H1 (cell line): Measurements from ENCODE around the gene AIG1. TPM values are rescaled to one million over a fixed set of nuclear protein-coding genes. Genes with fewer than 3 reads are reported as not detected.

ENCODE experiments used
- CTCF ChIA-PET: fragments of 300-600 bp; sonication (Branson Sonifier 250); formaldehyde crosslinking; loops from one replicate; lab custom pipeline; 2021; ENCODE audit not compliant: partially characterized antibody; lab: Charles Lee
- POLR2A ChIA-PET: fragments of 300-600 bp; sonication (Branson Sonifier 250); formaldehyde crosslinking; loops from one replicate; lab custom pipeline; 2021; ENCODE audit warnings: inconsistent platforms; ENCODE audit not compliant: partially characterized antibody; lab: Charles Lee
- DNase-seq, 2 experiments: peaks; one replicate each; pipeline versions ENCODE4 v3.0.0 to v3.0.0-alpha.2; 2010 to 2022; ENCODE audit warnings: low spot score in 2 of 2, low read depth in 1 of 2, mixed read lengths in 1 of 2
- FAIRE-seq: peaks from 2 replicates; lab custom pipeline; 2011; peaks lifted over from hg19 to GRCh38; lab: Jason Lieb, UNC
- H2AFZ ChIP-seq: 2 replicates; pipeline ENCODE4 v1.8.1; 2012; ENCODE audit warnings: low read length, inconsistent platforms
- H2AK5ac ChIP-seq: 2 replicates; pipeline ENCODE4 v1.6.1; 2013; ENCODE audit warnings: low read depth, low read length
- H2BK120ac ChIP-seq: replicated peaks from 2 replicates; pipeline ENCODE3; 2013; ENCODE audit warnings: low read depth, low read length, inconsistent platforms
- H2BK12ac ChIP-seq: 2 replicates; pipeline ENCODE4 v1.6.1; 2013; ENCODE audit warnings: low read depth, low read length
- H2BK15ac ChIP-seq: 2 replicates; pipeline ENCODE4 v1.6.1; 2013; ENCODE audit warnings: low read length
- H2BK20ac ChIP-seq: 2 replicates; pipeline ENCODE4 v1.6.1; 2013; ENCODE audit warnings: low read length
- H2BK5ac ChIP-seq: 2 replicates; pipeline ENCODE4 v1.6.1; 2013; ENCODE audit warnings: low read depth, low read length
- H3K14ac ChIP-seq: 2 replicates; pipeline ENCODE4 v1.6.1; 2013; ENCODE audit warnings: inconsistent platforms; ENCODE audit not compliant: insufficient read length
- H3K18ac ChIP-seq: 2 replicates; pipeline ENCODE4 v1.6.1; 2013; ENCODE audit warnings: low read length; ENCODE audit errors: extremely low read depth
- H3K23ac ChIP-seq: 2 replicates; pipeline ENCODE4 v1.6.1; 2013; ENCODE audit warnings: inconsistent platforms; ENCODE audit not compliant: insufficient read length
- H3K23me2 ChIP-seq: 2 replicates; pipeline ENCODE4 v1.6.1; 2013; ENCODE audit warnings: low read depth, low read length
- H3K27ac ChIP-seq: 2 replicates; pipeline ENCODE4 v1.6.1; 2011; ENCODE audit warnings: low read depth, low read length, inconsistent platforms
- H3K27me3 ChIP-seq, 4 experiments: replicated peaks in 1 of 4; 1 replicate in 1 of 4; 2 replicates in 3 of 4; pipeline versions ENCODE4 v1.6.1 to v1.8.1; 2011 to 2013; ENCODE audit warnings: low read length in 3 of 4, mild to moderate bottlenecking in 3 of 4, inconsistent platforms in 2 of 4, mixed read lengths in 2 of 4, moderate library complexity in 1 of 4; ENCODE audit not compliant: control insufficient read depth in 3 of 4, insufficient read depth in 3 of 4; ENCODE audit errors: extremely low read depth in 1 of 4
- H3K36me3 ChIP-seq, 4 experiments: 2 replicates each; pipeline versions ENCODE4 v1.6.1 to v1.8.1; 2011 to 2013; ENCODE audit warnings: mild to moderate bottlenecking in 4 of 4, low read length in 3 of 4, moderate library complexity in 2 of 4, control low read depth in 1 of 4, inconsistent platforms in 1 of 4; ENCODE audit not compliant: insufficient read depth in 4 of 4, control insufficient read depth in 2 of 4
- H3K4ac ChIP-seq: replicated peaks from 2 replicates; pipeline ENCODE3; 2013; ENCODE audit warnings: low read length, low read depth, mixed read lengths, inconsistent platforms; ENCODE audit not compliant: insufficient read length
- H3K4me1 ChIP-seq, 4 experiments: replicated peaks in 1 of 4; 1 replicate in 1 of 4; 2 replicates in 3 of 4; pipeline versions ENCODE4 v1.6.1 to v1.8.1; 2011 to 2013; ENCODE audit warnings: low read length in 3 of 4, inconsistent platforms in 2 of 4, mixed read lengths in 1 of 4; ENCODE audit not compliant: insufficient read depth in 4 of 4, control insufficient read depth in 3 of 4
- H3K4me2 ChIP-seq, 2 experiments: 2 replicates each; pipeline versions ENCODE4 v1.6.1 to v1.8.1; 2011 to 2013; ENCODE audit warnings: low read depth in 2 of 2, low read length in 2 of 2, control low read depth in 1 of 2, inconsistent platforms in 1 of 2, mild to moderate bottlenecking in 1 of 2; ENCODE audit not compliant: insufficient read depth in 1 of 2
- H3K4me3 ChIP-seq, 4 experiments: fragments of 200-600, 300-600 bp in 1 of 4; sonication (generic), shearing (Covaris generic), sonication (Bioruptor Twin) in 1 of 4; 2 replicates each; pipeline versions ENCODE4 v1.5.1 to v1.8.1; 2011 to 2016; ENCODE audit warnings: low read length in 4 of 4, low read depth in 3 of 4, control low read depth in 2 of 4, inconsistent platforms in 2 of 4, mild to moderate bottlenecking in 2 of 4, mixed read lengths in 1 of 4, moderate library complexity in 1 of 4; ENCODE audit not compliant: insufficient read depth in 2 of 4; ENCODE audit errors: extremely low read depth in 1 of 4
- H3K56ac ChIP-seq: replicated peaks from 2 replicates; pipeline ENCODE3; 2013; ENCODE audit warnings: low read depth, mild to moderate bottlenecking, mixed read lengths, low read length, inconsistent platforms; ENCODE audit not compliant: insufficient read length
- H3K79me1 ChIP-seq: 2 replicates; pipeline ENCODE4 v1.6.1; 2013; ENCODE audit warnings: low read depth, low read length, control low read depth
- H3K79me2 ChIP-seq, 2 experiments: 2 replicates each; pipeline versions ENCODE4 v1.6.1 to v1.8.1; 2012 to 2013; ENCODE audit warnings: low read length in 2 of 2, mild to moderate bottlenecking in 2 of 2, inconsistent platforms in 1 of 2; ENCODE audit not compliant: insufficient read depth in 2 of 2, control insufficient read depth in 1 of 2
- H3K9ac ChIP-seq, 4 experiments: replicated peaks in 1 of 4; 1 replicate in 1 of 4; 2 replicates in 3 of 4; pipeline versions ENCODE4 v1.6.1 to v1.8.1; 2011 to 2013; ENCODE audit warnings: low read depth in 3 of 4, low read length in 3 of 4, control low read depth in 2 of 4, mild to moderate bottlenecking in 2 of 4, moderate library complexity in 2 of 4, inconsistent platforms in 1 of 4; ENCODE audit errors: extremely low read depth in 1 of 4
- H3K9me3 ChIP-seq, 2 experiments: 2 replicates each; pipeline versions ENCODE4 v1.6.1 to v1.8.1; 2012 to 2013; ENCODE audit warnings: mild to moderate bottlenecking in 2 of 2, moderate library complexity in 2 of 2, control low read depth in 1 of 2, inconsistent platforms in 1 of 2, low read depth in 1 of 2, low read length in 1 of 2, mixed read lengths in 1 of 2; ENCODE audit not compliant: insufficient read depth in 2 of 2
- H4K20me1 ChIP-seq, 2 experiments: replicated peaks in 1 of 2; 2 replicates each; pipeline versions ENCODE3 to v1.8.1; 2011 to 2013; ENCODE audit warnings: inconsistent platforms in 2 of 2, low read length in 2 of 2, mild to moderate bottlenecking in 1 of 2; ENCODE audit not compliant: insufficient read depth in 2 of 2, control insufficient read depth in 1 of 2
- H4K5ac ChIP-seq: 2 replicates; pipeline ENCODE4 v1.6.1; 2013; ENCODE audit warnings: low read length, low read depth, mixed read lengths, inconsistent platforms; ENCODE audit not compliant: insufficient read length
- H4K8ac ChIP-seq: 2 replicates; pipeline ENCODE4 v1.8.0; 2013; ENCODE audit warnings: mild to moderate bottlenecking, moderate library complexity, low read length, inconsistent platforms; ENCODE audit not compliant: insufficient read depth; ENCODE audit errors: extremely low read depth
- H4K91ac ChIP-seq: replicated peaks from 2 replicates; pipeline ENCODE3; 2013; ENCODE audit warnings: low read length, mixed read lengths, inconsistent platforms; ENCODE audit not compliant: insufficient read length
- CHD2 ChIP-seq: IDR thresholded peaks from 2 replicates; pipeline ENCODE4 v1.6.1; 2012; ENCODE audit warnings: low read length, improper control_type of control experiment
- CTCF ChIP-seq, 3 experiments: IDR thresholded peaks; 1 replicate in 2 of 3; 2 replicates in 1 of 3; pipeline versions ENCODE4 v1.5.1 to v1.6.1; 2011; ENCODE audit warnings: low read length in 3 of 3, mild to moderate bottlenecking in 3 of 3, inconsistent platforms in 2 of 3, low read depth in 1 of 3, moderate library complexity in 1 of 3; ENCODE audit not compliant: insufficient read depth in 1 of 3; ENCODE audit errors: control extremely low read depth in 1 of 3
- EZH2 ChIP-seq: fragments of 200-600 bp; sonication (generic); IDR thresholded peaks from 2 replicates; pipeline ENCODE4 v1.7.1; 2012; ENCODE audit warnings: low read depth, mild to moderate bottlenecking, moderate library complexity, low read length, inconsistent platforms; ENCODE audit not compliant: severe bottlenecking
- HDAC2 ChIP-seq, 2 experiments: fragments of 300-600 bp in 1 of 2; sonication (generic) in 1 of 2; IDR thresholded peaks; 2 replicates each; pipeline ENCODE4 v1.6.1; 2011 to 2012; ENCODE audit warnings: low read depth in 2 of 2, low read length in 2 of 2, mild to moderate bottlenecking in 2 of 2, moderate library complexity in 2 of 2, borderline replicate concordance in 1 of 2, inconsistent platforms in 1 of 2
- MAX ChIP-seq: IDR thresholded peaks from 2 replicates; pipeline ENCODE4 v1.6.1; 2012; ENCODE audit warnings: inconsistent platforms
- SAP30 ChIP-seq: fragments of 300-600 bp; sonication (generic); IDR thresholded peaks from 2 replicates; pipeline ENCODE4 v1.7.1; 2012; ENCODE audit warnings: low read length, moderate library complexity, mild to moderate bottlenecking, inconsistent platforms; ENCODE audit not compliant: insufficient read depth, insufficient replicate concordance
- SIX5 ChIP-seq: IDR thresholded peaks from 2 replicates; pipeline ENCODE4 v1.6.1; 2011; ENCODE audit warnings: mild to moderate bottlenecking, low read depth, low read length
- SUZ12 ChIP-seq: fragments of 200-600 bp; sonication (generic); IDR thresholded peaks from 2 replicates; pipeline ENCODE4 v1.6.1; 2012; ENCODE audit warnings: mild to moderate bottlenecking, inconsistent platforms, low read length, moderate library complexity, mixed read lengths
- WGBS, 2 experiments: shearing (Covaris generic) in 1 of 2; methylation state at CpG; one replicate each; pipeline versions ENCODE4 v1.1.6 to v1.1.7; 2013 to 2015; ENCODE audit warnings: low lambda C conversion rate in 2 of 2, mixed read lengths in 2 of 2, inconsistent platforms in 1 of 2, low coverage in 1 of 2, missing lambda C conversion rate in 1 of 2; ENCODE audit not compliant: insufficient replicate concordance in 2 of 2, insufficient coverage in 1 of 2, insufficient read length in 1 of 2; ENCODE audit errors: extremely low coverage in 1 of 2, missing lambda C conversion rate in 1 of 2; 5-methylcytosine and 5-hydroxymethylcytosine counted together
- polyA plus RNA-seq, 7 experiments: library from polyadenylated mRNA; depleted of rRNA in 3 of 7; stranded (reverse) in 5 of 7; unstranded in 2 of 7; fragments of >200 nt in 5 of 7; fragments of 200-250 nt in 2 of 7; gene quantifications; 1 replicate in 5 of 7; 2 replicates in 1 of 7; 4 replicates in 1 of 7; pipeline versions ENCODE4 v1.2.1 to v1.2.3, GENCODE V29; 2011 to 2013; ENCODE audit warnings: missing spikeins in 2 of 7, mixed read lengths in 2 of 7
- total RNA-seq: library from RNA; stranded (reverse); fragmentation: NEBNext Ultra II Directional; extraction: Animal tissue kit (Norgen Biotek cat#: 25700); gene quantifications from 2 replicates; pipeline ENCODE4 v1.2.1, GENCODE V29; 2021

Gene AIG1
- total and polyA plus RNA-seq, 2 of the 8 experiments (the other 6 are each of a cell fraction or from before 2014, with no cell fraction given), result 56.6 to 58.4 TPM

DNA sequence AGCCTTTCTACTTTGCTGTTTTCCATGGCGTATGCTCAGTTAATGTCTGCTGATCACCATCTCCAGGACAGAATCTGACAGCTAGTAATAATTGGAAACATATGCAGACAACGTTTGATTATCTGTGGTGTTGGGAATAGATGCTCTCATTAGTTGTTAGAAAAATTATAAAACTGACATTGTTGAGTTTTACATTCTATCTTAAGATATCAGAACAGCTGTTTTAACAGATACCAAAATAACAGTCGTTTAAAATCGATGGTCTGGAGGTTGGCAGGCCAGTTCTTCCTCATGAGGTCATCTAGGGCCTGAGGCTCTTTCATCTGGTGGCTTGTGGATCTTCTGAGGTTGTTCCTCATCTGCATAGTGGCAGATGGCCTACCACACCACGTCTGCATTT lies 137.6 kb downstream of the AIG1 start:
- no peak overlapping the region for H2AFZ ChIP-seq
- no peak overlapping the region for H3K4me3 ChIP-seq
- no peak overlapping the region for H3K23ac ChIP-seq
- CTCF ChIA-PET, result interaction anchor here (0.6 to 0.9 kb wide), 2 partner anchors 18 to 141 kb away, joined by 3 read pairs; no protein-coding TSS in a partner anchor
- H3K4me2 ChIP-seq, result no peak overlapping the region
- no peak overlapping the region for H3K4ac ChIP-seq
- no peak overlapping the region for H3K9ac ChIP-seq
- H2BK15ac ChIP-seq, result no peak overlapping the region
- H4K91ac ChIP-seq, result no peak overlapping the region
- no peak overlapping the region for H2BK20ac ChIP-seq
- no peak overlapping the region for H3K27ac ChIP-seq
- no peak overlapping the region for H4K5ac ChIP-seq
- no peaks in the 10 kb centered on the region; a peak in 1 of 7 replicates for H3K4me1 ChIP-seq
- 79% methylated on average over 5 of the region's 5 CpGs; no CpG with 5 or more reads in 1 of the 2 experiments for WGBS, 2 experiments
- no peaks in the 10 kb centered on the region for H3K27me3 ChIP-seq
- no peaks in the 10 kb centered on the region for H3K79me2 ChIP-seq
- TF ChIP-seq SUZ12 (no peak), CTCF (IDR thresholded peaks at IDR 0.05; ENCODE audit: control extremely low read depth in 1 of 3, insufficient read depth in 1 of 3, low read depth in 1 of 3, low read length in 3 of 3) (no peak), MAX (no peak), SAP30 (no peak), EZH2 (no peak), CHD2 (no peak), SIX5 (no peak), HDAC2 (IDR thresholded peaks at IDR 0.05; ENCODE audit: borderline replicate concordance in 1 of 2, low read depth in 2 of 2, low read length in 2 of 2) (no peak)
- no peak overlapping the region for H2BK5ac ChIP-seq
- no peak overlapping the region for H2AK5ac ChIP-seq
- H2BK120ac ChIP-seq, result no peak overlapping the region
- FAIRE-seq (no peak), DNase-seq (no peak)
- H4K8ac ChIP-seq, result no peak overlapping the region
- no peaks in the 10 kb centered on the region for H3K36me3 ChIP-seq
- no peaks in the 10 kb centered on the region for H3K79me1 ChIP-seq
- H3K23me2 ChIP-seq, result no peaks in the 10 kb centered on the region
- no peak overlapping the region for H3K56ac ChIP-seq
- H3K18ac ChIP-seq, result no peak overlapping the region
- H3K9me3 ChIP-seq, result no peaks in the 10 kb centered on the region
- H3K14ac ChIP-seq, result no peak overlapping the region
- no peak overlapping the region for H2BK12ac ChIP-seq
- H4K20me1 ChIP-seq, result no peaks in the 10 kb centered on the region
- POLR2A ChIA-PET, result no interaction called here
